Spinal cord (tissue), 10 donors: Measurements from ENCODE around the gene GMPPB. TPM values are rescaled to one million over a fixed set of nuclear protein-coding genes. Genes with fewer than 3 reads are reported as not detected.
A peak's percentile ranks its signal among the peaks of the same experiment; 100 is the strongest.

Experiments used
- DNase-seq, 6 donors: peaks; one replicate each; pipeline versions ENCODE4 v3.0.0 to v3.0.0-alpha.2; 2013 to 2015; ENCODE audit warnings: low spot score in 6 of 6, low read depth in 4 of 6
- H3K27ac ChIP-seq: one replicate; pipeline ENCODE4 v1.5.1; 2013; ENCODE audit warnings: low read depth, low read length, control low read depth
- H3K27me3 ChIP-seq: one replicate; pipeline ENCODE4 v1.6.1; 2013; ENCODE audit warnings: low read length; ENCODE audit not compliant: control insufficient read depth, insufficient read depth
- H3K36me3 ChIP-seq: one replicate; pipeline ENCODE4 v1.6.1; 2013; ENCODE audit warnings: low read length; ENCODE audit not compliant: control insufficient read depth, insufficient read depth
- H3K4me1 ChIP-seq: one replicate; pipeline ENCODE4 v1.6.1; 2013; ENCODE audit warnings: low read length; ENCODE audit not compliant: control insufficient read depth, insufficient read depth
- H3K4me3 ChIP-seq: one replicate; pipeline ENCODE4 v1.5.1; 2013; ENCODE audit warnings: low read depth, low read length, control low read depth
- H3K9me3 ChIP-seq: one replicate; pipeline ENCODE4 v1.6.1; 2013; ENCODE audit warnings: low read length; ENCODE audit not compliant: control insufficient read depth, insufficient read depth
- WGBS: methylation state at CpG from one replicate; pipeline ENCODE4 v1.1.5; 2013; ENCODE audit warnings: missing lambda C conversion rate; ENCODE audit not compliant: insufficient coverage; 5-methylcytosine and 5-hydroxymethylcytosine counted together
- long read RNA-seq, 4 donors: transcript quantifications; one replicate each; lab custom pipeline, GENCODE V29; 2026
- polyA plus RNA-seq, 2 donors: library from polyadenylated mRNA; unstranded; fragments of 120-200 nt; gene quantifications; one replicate each; pipeline ENCODE4 v1.2.1, GENCODE V29; 2013; ENCODE audit not compliant: insufficient read length in 2 of 2
- total RNA-seq, 2 donors: library from RNA; depleted of rRNA in 1 of 2; stranded (reverse); fragments of 120-200 nt in 1 of 2; fragments of >200 nt in 1 of 2; gene quantifications; one replicate each; pipeline versions ENCODE4 v1.2.3 to v1.2.4, GENCODE V29; 2013 to 2014
- donor health status: healthy.

GMPPB gene
- 10 to 100 TPM in 1 of 2 donors, 1 to 10 TPM in 1; 9.7 to 20.8 TPM for total RNA-seq
- polyA plus RNA-seq, result 10 to 100 TPM; 16.5 to 22.3 TPM
- long read RNA-seq, donor 1, transcript GMPPB-202 (9 exons, 1,582 nt), result major isoform, 9 of 33 reads
- long read RNA-seq, donor 1, partial matches to known transcripts, result 23 of 33 reads
- long read RNA-seq, donor 1, other reads (novel, unspliced or antisense), result 0 of 33 reads
- long read RNA-seq, donor 2, partial matches to known transcripts, result 0 of 2 reads
- long read RNA-seq, donor 2, other reads (novel, unspliced or antisense), result 0 of 2 reads
- long read RNA-seq, donor 3, partial matches to known transcripts, result 7 of 11 reads
- long read RNA-seq, donor 3, other reads (novel, unspliced or antisense), result 0 of 11 reads
- long read RNA-seq, donor 4, partial matches to known transcripts, result 0 of 5 reads
- long read RNA-seq, donor 4, other reads (novel, unspliced or antisense), result 0 of 5 reads

DNA sequence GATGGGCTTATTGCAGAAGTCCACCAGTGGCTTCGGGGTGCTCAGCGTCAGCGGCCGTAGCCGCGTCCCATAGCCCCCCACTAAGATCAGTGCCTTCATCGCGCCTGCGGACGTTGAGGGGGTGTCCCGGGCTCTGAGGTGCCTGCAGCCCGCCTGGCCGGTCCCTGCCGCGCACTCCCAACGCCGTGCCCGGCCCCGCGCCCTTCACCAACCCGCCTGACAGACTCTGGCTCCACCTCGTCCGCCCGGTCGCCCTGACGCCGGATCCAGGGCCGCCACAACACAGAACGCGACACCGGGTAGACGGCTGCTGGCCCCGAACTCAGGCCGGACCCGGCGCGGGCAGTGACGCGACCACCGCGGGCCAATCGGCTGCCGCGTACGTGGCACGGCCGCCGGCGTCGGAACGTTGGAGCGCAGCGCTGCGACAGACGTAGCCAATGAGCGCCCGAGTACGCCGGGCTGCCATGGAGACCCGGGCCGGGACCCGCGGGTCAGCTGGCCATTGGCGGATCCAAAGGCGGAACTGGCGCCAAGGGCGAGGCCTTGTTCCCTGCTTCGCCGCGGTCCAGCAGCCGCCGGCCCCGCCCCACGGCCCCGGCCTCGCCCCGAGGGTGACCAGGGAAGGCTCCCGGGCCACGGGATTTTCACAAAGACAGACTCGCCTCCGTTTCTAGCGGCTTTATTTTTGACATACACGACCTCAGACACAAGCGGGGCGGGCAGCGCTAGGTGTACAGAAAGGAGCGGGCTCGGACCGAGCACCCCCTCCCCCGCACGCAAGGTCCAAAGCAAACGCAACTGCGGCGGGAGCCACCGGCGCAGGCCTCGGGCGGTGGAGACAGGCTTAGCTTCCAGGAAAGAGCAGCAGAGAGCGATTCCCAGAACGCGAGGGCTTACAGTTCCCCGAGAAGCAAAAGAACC lies at the start of gene GMPPB:
GMPPB (minus strand) TSS at position 324 of the 924 bp plus-strand sequence; CDS start at position 99, 225 bp downstream.
- Histone ChIP-seq H3K9me3 (no peaks in the 10 kb centered on the region), H3K4me3 (peak within 1 kb of the TSS; percentile 88), H3K4me1 (peaks cover 52% of the 10 kb centered on the region), H3K27me3 (no peaks in the 10 kb centered on the region), H3K36me3 (peaks cover 75% of the 10 kb centered on the region), H3K27ac (peak within 1 kb of the TSS; percentile 82)
- peak; percentile 76 to 98 (median 87) for DNase-seq
- WGBS, result under 1% methylated on average over 102 of the region's 102 CpGs

DNA sequence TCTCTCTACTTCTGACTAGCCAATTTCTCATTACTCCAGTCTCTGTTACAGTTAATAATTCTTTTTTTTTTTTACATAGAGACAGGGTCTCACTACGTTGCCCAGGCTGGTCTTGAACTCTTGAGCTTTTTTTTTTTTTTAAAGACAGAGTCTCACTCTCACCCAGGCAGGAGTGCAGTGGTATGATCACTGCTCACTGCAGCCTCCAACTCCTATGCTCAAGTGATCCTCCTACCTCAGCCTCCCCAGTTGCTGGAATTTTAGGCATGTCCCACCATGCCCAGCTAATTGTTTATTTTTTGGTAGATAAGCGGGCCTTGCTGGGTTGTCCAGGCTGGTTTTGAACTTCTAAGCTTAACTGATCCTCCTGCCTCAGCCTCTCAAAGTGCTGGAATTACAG lies 49.0 kb upstream of the GMPPB start:
- Histone ChIP-seq H3K27ac (no peak overlapping the region), H3K4me3 (no peak overlapping the region), H3K4me1 (peaks cover 7% of the 10 kb centered on the region), H3K9me3 (no peaks in the 10 kb centered on the region), H3K36me3 (peaks cover 19% of the 10 kb centered on the region), H3K27me3 (no peaks in the 10 kb centered on the region)
- DNase-seq, result no peak
- 100% methylated on average over 2 of the region's 2 CpGs for WGBS

DNA sequence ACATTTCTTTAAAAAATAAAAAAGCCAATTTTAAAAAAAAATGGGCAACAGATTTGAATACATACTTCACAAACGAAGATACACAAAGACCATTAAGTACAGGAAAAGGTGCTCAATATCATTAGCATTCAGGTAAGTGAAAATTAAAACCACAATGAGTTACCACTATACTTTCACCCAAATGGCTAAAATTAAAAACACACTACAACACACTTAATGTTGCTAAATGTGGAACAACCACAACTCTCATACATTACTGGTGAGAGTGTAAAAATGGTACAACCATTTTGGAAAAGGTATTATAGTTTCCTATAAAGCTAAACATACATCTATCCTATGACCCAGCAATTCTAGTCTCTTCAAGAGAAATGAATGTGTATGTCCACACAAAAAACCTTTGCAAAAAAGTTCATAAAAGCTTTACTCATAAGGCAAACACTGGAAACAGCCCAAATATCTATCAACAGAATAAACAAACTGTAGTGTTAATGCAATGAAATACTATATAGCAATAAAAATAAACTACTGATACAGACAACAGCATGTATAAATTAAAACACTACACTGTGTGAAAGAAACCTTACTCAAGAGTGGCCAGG lies 47.7 kb upstream of the GMPPB start:
- Histone ChIP-seq H3K36me3 (peaks cover 11% of the 10 kb centered on the region), H3K4me3 (no peak overlapping the region), H3K27me3 (no peaks in the 10 kb centered on the region), H3K4me1 (peaks cover 7% of the 10 kb centered on the region), H3K9me3 (no peaks in the 10 kb centered on the region), H3K27ac (no peak overlapping the region)
- no CpG with 5 or more reads among the region's 1 CpG for WGBS
- no peak for DNase-seq

DNA sequence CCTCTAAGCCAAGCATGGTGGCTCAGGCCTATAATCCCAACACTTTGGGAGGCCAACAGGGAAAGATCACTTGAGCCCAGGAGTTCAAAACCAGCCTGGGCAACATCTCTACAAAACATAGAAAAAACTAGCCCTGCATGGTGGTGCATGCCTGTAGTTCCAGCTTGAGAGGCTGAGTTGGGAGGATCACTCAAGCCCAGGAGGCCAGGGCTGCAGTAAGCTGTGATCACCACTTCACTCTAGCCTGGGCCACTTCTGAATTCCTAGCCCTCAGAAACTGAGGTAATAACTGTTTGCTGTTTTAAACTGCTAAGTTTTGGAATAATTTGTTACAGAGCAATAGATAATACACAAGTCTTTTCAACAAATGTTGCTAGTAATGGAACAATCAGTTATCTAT lies 46.2 kb upstream of the GMPPB start:
- Histone ChIP-seq H3K27ac (no peak overlapping the region), H3K9me3 (no peaks in the 10 kb centered on the region), H3K4me3 (no peak overlapping the region), H3K4me1 (no peaks in the 10 kb centered on the region), H3K36me3 (peaks cover 7% of the 10 kb centered on the region), H3K27me3 (no peaks in the 10 kb centered on the region)
- DNase-seq, result no peak

DNA sequence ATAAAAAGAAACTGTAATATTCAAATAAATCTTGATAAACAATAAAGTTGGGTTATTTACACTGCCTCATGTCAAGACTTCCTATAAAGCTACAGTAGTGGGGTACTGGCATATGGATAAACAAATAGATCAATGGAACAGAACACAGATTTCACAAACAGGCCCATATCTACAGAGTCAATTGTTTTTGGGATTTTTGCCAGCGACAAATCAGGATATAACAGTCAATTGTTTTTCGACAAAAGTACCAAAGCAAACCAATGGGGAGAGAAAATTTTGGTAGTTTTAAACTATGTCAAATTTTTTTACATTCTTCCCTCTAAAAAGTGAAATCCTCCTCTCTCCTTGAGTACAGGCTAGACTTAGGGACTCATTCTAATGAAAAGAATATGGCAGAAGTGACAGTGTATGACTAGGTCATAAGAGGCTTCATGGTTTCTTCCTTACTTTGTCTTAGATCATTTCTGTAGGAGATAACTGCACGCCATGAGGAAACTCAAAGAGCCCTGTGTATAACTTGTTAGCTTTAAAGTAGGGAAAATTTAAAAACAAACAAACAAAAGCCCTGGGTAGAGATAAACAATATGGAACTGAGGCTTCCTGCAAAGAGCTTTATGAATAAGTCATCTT lies 45.6 kb upstream of the GMPPB start:
- H3K27me3 ChIP-seq, result no peaks in the 10 kb centered on the region
- H3K27ac ChIP-seq, result no peak overlapping the region
- peaks cover 10% of the 10 kb centered on the region for H3K36me3 ChIP-seq
- no peak overlapping the region for H3K4me3 ChIP-seq
- H3K4me1 ChIP-seq, result no peaks in the 10 kb centered on the region
- WGBS, result no CpG with 5 or more reads among the region's 3 CpGs
- no peaks in the 10 kb centered on the region for H3K9me3 ChIP-seq
- DNase-seq, result no peak

DNA sequence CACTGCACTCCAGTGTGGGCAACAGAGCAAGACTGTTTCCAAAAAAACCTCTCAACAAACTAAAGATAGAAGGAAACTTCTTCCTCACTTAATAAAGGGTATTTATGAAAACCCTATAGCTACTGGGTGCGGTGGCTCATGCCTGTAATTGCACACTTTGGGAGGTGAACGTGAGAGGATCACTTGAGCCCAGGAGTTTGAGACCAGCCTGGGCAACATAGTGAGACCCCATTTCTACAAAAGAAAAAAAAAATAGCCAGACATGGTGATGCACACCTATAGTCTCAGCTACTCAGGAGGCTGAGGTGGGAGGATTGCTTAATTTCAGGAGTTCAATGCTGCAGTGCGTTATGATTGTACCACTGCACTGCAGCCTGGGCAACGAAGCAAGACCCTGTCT lies 40.2 kb upstream of the GMPPB start:
- WGBS, result no CpG with 5 or more reads among the region's 4 CpGs
- H3K27me3 ChIP-seq, result no peaks in the 10 kb centered on the region
- peaks cover 9% of the 10 kb centered on the region for H3K36me3 ChIP-seq
- DNase-seq, result no peak
- H3K4me1 ChIP-seq, result no peaks in the 10 kb centered on the region
- H3K9me3 ChIP-seq, result no peaks in the 10 kb centered on the region
- H3K4me3 ChIP-seq, result no peak overlapping the region
- H3K27ac ChIP-seq, result no peak overlapping the region

DNA sequence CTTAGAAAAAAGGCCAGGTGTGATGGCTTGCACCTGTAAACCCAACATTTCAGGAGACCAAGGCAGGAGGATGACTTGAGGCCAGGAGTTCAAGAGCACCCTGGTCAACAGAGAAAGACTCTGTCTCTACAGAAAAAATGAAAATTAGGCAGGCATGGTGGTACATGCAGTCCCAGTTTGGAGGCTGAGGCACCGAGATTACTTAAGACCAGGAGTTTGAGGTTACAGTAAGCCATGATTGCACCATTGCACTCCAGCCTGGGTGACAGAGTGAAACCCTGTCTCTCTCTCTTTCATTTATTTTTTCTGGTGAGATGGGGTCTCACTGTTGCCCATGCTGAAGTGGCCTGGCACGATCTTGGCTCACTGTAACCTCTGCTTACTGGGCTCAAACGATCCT lies 37.9 kb upstream of the GMPPB start:
- Histone ChIP-seq H3K27ac (no peak overlapping the region), H3K4me1 (no peaks in the 10 kb centered on the region), H3K4me3 (no peak overlapping the region), H3K9me3 (no peaks in the 10 kb centered on the region), H3K36me3 (peaks cover 9% of the 10 kb centered on the region), H3K27me3 (no peaks in the 10 kb centered on the region)
- DNase-seq, result no peak
- WGBS, result 90% methylated on average over 2 of the region's 3 CpGs

DNA sequence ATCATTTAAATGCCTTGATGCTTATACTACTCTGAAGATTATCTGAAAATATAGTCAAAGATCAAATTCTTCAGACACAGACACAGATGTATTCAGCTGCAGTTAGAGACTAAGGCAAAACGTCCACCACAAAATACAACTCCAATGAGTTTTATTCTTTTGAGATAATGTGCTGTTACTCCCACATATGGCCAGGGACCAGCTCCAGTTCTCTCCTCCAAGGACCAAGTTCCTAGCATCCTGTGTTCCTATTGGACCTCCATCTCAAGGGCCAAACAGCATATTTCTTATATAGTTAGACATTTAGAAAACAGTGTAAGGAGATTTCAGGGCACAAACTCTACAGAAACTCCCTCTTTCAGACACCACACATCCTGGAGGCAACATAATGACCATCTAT lies 35.5 kb upstream of the GMPPB start:
- Histone ChIP-seq H3K4me3 (no peak overlapping the region), H3K27me3 (no peaks in the 10 kb centered on the region), H3K9me3 (no peaks in the 10 kb centered on the region), H3K36me3 (peaks cover 3% of the 10 kb centered on the region), H3K4me1 (no peaks in the 10 kb centered on the region), H3K27ac (no peak overlapping the region)
- no peak for DNase-seq
- no CpG with 5 or more reads among the region's 1 CpG for WGBS

DNA sequence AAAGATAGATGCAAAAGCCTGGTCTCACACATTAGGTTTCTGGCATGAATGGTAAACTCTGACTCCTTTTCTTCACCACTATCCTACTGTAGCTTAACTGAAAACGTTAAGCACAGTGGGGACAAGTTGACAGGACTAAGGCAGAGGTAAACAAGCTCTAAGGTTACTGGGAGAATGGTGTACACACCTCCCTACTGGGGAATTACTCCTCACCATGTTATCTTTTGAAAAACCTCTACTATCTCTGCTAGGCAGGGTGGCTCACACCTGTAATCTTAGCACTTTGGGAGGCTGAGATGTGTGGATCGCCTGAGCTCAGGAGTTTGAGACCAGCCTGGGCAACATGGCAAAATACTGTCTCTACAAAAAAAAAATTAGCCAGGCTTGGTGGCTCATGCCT lies 33.4 kb upstream of the GMPPB start:
- Histone ChIP-seq H3K27ac (no peak overlapping the region), H3K36me3 (peaks cover 3% of the 10 kb centered on the region), H3K27me3 (no peaks in the 10 kb centered on the region), H3K9me3 (no peaks in the 10 kb centered on the region), H3K4me1 (no peaks in the 10 kb centered on the region), H3K4me3 (no peak overlapping the region)
- WGBS, result 89% methylated on average over 1 of the region's 2 CpGs
- DNase-seq, result no peak
